Keratinocyte (primary cell): ENCODE measurements around the gene SSTR5. TPM values are rescaled to one million over a fixed set of nuclear protein-coding genes. Genes with fewer than 3 reads are reported as not detected.

Experiments used
- DNase-seq: peaks from one replicate; pipeline ENCODE4 v3.0.0-alpha.2; 2011; ENCODE audit warnings: low read depth, missing footprints, low spot score
- FAIRE-seq: peaks from 2 replicates; lab custom pipeline; 2011; peaks lifted over from hg19 to GRCh38; lab: Jason Lieb, UNC
- H2AFZ ChIP-seq: 2 replicates; pipeline ENCODE4 v1.6.0; 2012; ENCODE audit warnings: low read length, control low read depth, inconsistent platforms; ENCODE audit not compliant: control insufficient read depth
- H3K27ac ChIP-seq: 2 replicates; pipeline ENCODE4 v1.5.1; 2011; ENCODE audit warnings: low read length; ENCODE audit not compliant: control insufficient read depth, insufficient read depth
- H3K27me3 ChIP-seq: 3 replicates; pipeline ENCODE4 v1.6.0; 2011; ENCODE audit warnings: low read length; ENCODE audit not compliant: control insufficient read depth, insufficient read depth; ENCODE audit errors: extremely low read depth
- H3K36me3 ChIP-seq, 2 experiments: 2 replicates in 1 of 2; 3 replicates in 1 of 2; pipeline ENCODE4 v1.5.1; 2011; ENCODE audit warnings: low read length in 2 of 2, mild to moderate bottlenecking in 1 of 2; ENCODE audit not compliant: control insufficient read depth in 2 of 2, insufficient read depth in 2 of 2; ENCODE audit errors: extremely low read depth in 1 of 2
- H3K4me1 ChIP-seq: 3 replicates; pipeline ENCODE4 v1.5.1; 2011; ENCODE audit warnings: low read length; ENCODE audit not compliant: control insufficient read depth, insufficient read depth; ENCODE audit errors: extremely low read depth
- H3K4me2 ChIP-seq: 3 replicates; pipeline ENCODE4 v1.6.0; 2011; ENCODE audit warnings: low read depth, low read length; ENCODE audit not compliant: control insufficient read depth, insufficient read depth; ENCODE audit errors: extremely low read depth
- H3K4me3 ChIP-seq, 3 experiments: fragments of 200-600 bp in 1 of 3; sonication (generic) in 1 of 3; 2 replicates in 2 of 3; 3 replicates in 1 of 3; pipeline ENCODE4 v1.5.1; 2011 to 2016; ENCODE audit warnings: low read length in 3 of 3, mild to moderate bottlenecking in 3 of 3, control low read depth in 2 of 3, inconsistent platforms in 1 of 3, low read depth in 1 of 3, mixed read lengths in 1 of 3, mixed run types in 1 of 3, moderate library complexity in 1 of 3; ENCODE audit not compliant: control insufficient read depth in 2 of 3, insufficient read depth in 2 of 3; ENCODE audit errors: extremely low read depth in 1 of 3
- H3K79me2 ChIP-seq: 2 replicates; pipeline ENCODE4 v1.6.0; 2012; ENCODE audit warnings: low read length; ENCODE audit not compliant: control insufficient read depth, insufficient read depth
- H3K9ac ChIP-seq: 3 replicates; pipeline ENCODE4 v1.6.0; 2011; ENCODE audit warnings: low read length; ENCODE audit not compliant: control insufficient read depth, insufficient read depth; ENCODE audit errors: extremely low read depth
- H3K9me1 ChIP-seq: 3 replicates; pipeline ENCODE4 v1.6.0; 2011; ENCODE audit warnings: low read length; ENCODE audit not compliant: control insufficient read depth, insufficient read depth; ENCODE audit errors: extremely low read depth
- H3K9me3 ChIP-seq: 2 replicates; pipeline ENCODE4 v1.5.1; 2012; ENCODE audit warnings: low read depth, low read length; ENCODE audit not compliant: control insufficient read depth
- H4K20me1 ChIP-seq: 3 replicates; pipeline ENCODE4 v1.6.0; 2011; ENCODE audit warnings: low read length; ENCODE audit not compliant: control insufficient read depth, insufficient read depth; ENCODE audit errors: extremely low read depth
- EZH2 ChIP-seq: IDR thresholded peaks from one replicate; pipeline ENCODE4 v1.6.1; 2012; ENCODE audit warnings: inconsistent platforms, mild to moderate bottlenecking, low read length, moderate library complexity
- dilution Hi-C: fragments of 300-500 bp; cut with MboI; formaldehyde crosslinking; loops from one replicate; pipeline ENCODE4 v1.7.0; 2020; ENCODE audit warnings: low sequenced_read_pairs; ENCODE audit not compliant: extremely low pct_ligation_motif_present
- polyA plus RNA-seq, 5 experiments: library from polyadenylated mRNA; depleted of rRNA in 3 of 5; stranded (reverse) in 3 of 5; stranded (forward) in 1 of 5; unstranded in 1 of 5; fragments of >200 nt; gene quantifications; 1 replicate in 1 of 5; 2 replicates in 3 of 5; 3 replicates in 1 of 5; pipeline versions ENCODE4 v1.2.1 to v1.2.3, GENCODE V29; 2011 to 2012; ENCODE audit warnings: missing spikeins in 2 of 5, low read depth in 1 of 5, low replicate concordance in 1 of 5
- TF ChIP-seq, protein P1 (sequence below), 3 experiments: IDR thresholded peaks in 1 of 3; conservative IDR thresholded peaks in 1 of 3; optimal IDR thresholded peaks in 1 of 3; 2 replicates in 2 of 3; 3 replicates in 1 of 3; pipeline versions ENCODE3 to v1.5.1; 2011; ENCODE audit warnings: low read length in 3 of 3, mild to moderate bottlenecking in 3 of 3, moderate library complexity in 2 of 3, control low read depth in 1 of 3, inconsistent platforms in 1 of 3; ENCODE audit not compliant: insufficient read depth in 2 of 3; ENCODE audit errors: extremely low read depth in 1 of 3

SSTR5 gene
- polyA plus RNA-seq, 1 donor (not counting 4 experiments of a cell fraction or from before 2014, with no cell fraction given), result not detected

- Histone ChIP-seq H3K4me2 (no peak overlapping the region), H3K79me2 (no peaks in the 10 kb centered on the region), H3K9ac (no peak overlapping the region), H2AFZ (no peak overlapping the region), H3K36me3 (no peaks in the 10 kb centered on the region), H3K27ac (no peak overlapping the region), H3K9me1 (no peaks in the 10 kb centered on the region), H3K4me1 (peaks cover 9% of the 10 kb centered on the region), H4K20me1 (peaks cover 3% of the 10 kb centered on the region), H3K27me3 (peaks cover 22% of the 10 kb centered on the region), H3K4me3 (no peak overlapping the region), H3K9me3 (peaks cover 3% of the 10 kb centered on the region)
- dilution Hi-C loops, result no loop called here
- no peak for FAIRE-seq
- DNase-seq, result no peak
- TF ChIP-seq, protein P1, sequence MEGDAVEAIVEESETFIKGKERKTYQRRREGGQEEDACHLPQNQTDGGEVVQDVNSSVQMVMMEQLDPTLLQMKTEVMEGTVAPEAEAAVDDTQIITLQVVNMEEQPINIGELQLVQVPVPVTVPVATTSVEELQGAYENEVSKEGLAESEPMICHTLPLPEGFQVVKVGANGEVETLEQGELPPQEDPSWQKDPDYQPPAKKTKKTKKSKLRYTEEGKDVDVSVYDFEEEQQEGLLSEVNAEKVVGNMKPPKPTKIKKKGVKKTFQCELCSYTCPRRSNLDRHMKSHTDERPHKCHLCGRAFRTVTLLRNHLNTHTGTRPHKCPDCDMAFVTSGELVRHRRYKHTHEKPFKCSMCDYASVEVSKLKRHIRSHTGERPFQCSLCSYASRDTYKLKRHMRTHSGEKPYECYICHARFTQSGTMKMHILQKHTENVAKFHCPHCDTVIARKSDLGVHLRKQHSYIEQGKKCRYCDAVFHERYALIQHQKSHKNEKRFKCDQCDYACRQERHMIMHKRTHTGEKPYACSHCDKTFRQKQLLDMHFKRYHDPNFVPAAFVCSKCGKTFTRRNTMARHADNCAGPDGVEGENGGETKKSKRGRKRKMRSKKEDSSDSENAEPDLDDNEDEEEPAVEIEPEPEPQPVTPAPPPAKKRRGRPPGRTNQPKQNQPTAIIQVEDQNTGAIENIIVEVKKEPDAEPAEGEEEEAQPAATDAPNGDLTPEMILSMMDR (optimal IDR thresholded peaks at IDR 0.05 in 1 of 3, IDR thresholded peaks at IDR 0.05 in 1 of 3, conservative IDR thresholded peaks at IDR 0.05 in 1 of 3; ENCODE audit: extremely low read depth in 1 of 3, insufficient read depth in 2 of 3, low read length in 3 of 3), result no peak
- TF ChIP-seq EZH2, result no peak
Measured at GRCh38 chr16:1032607-1033006, 39.9 kb upstream of the SSTR5 start.

GRCh38 chr16:1033128-1033679 lies 39.3 kb upstream of the SSTR5 start:
- Histone ChIP-seq H3K27me3 (peaks cover 22% of the 10 kb centered on the region), H3K4me1 (peaks cover 13% of the 10 kb centered on the region), H3K27ac (no peak overlapping the region), H2AFZ (no peak overlapping the region), H3K9ac (no peak overlapping the region), H3K36me3 (no peaks in the 10 kb centered on the region), H3K9me3 (peaks cover 3% of the 10 kb centered on the region), H4K20me1 (peaks cover 3% of the 10 kb centered on the region), H3K79me2 (no peaks in the 10 kb centered on the region), H3K4me3 (no peak overlapping the region), H3K9me1 (no peaks in the 10 kb centered on the region), H3K4me2 (no peak overlapping the region)
- FAIRE-seq (no peak), DNase-seq (no peak)
- dilution Hi-C loops, result no loop called here
- TF ChIP-seq EZH2, result no peak
- TF ChIP-seq, protein P1 (optimal IDR thresholded peaks at IDR 0.05 in 1 of 3, IDR thresholded peaks at IDR 0.05 in 1 of 3, conservative IDR thresholded peaks at IDR 0.05 in 1 of 3; ENCODE audit: extremely low read depth in 1 of 3, insufficient read depth in 2 of 3, low read length in 3 of 3), result no peak
